Activated T-cell treated with anti-CD3 and anti-CD28 coated beads for 24 hours (primary cell): ENCODE results near the gene TCERG1L.
"Not testable (repeated sequence)": the region's sequence is repeated elsewhere in the genome, so short reads cannot be mapped to it uniquely, and the experiment has no call there.

Source experiments
- DNase-seq: peaks from one replicate; pipeline ENCODE4 v3.0.0-alpha.2; 2020; ENCODE audit warnings: low read depth

The TCERG1L gene, protein sequence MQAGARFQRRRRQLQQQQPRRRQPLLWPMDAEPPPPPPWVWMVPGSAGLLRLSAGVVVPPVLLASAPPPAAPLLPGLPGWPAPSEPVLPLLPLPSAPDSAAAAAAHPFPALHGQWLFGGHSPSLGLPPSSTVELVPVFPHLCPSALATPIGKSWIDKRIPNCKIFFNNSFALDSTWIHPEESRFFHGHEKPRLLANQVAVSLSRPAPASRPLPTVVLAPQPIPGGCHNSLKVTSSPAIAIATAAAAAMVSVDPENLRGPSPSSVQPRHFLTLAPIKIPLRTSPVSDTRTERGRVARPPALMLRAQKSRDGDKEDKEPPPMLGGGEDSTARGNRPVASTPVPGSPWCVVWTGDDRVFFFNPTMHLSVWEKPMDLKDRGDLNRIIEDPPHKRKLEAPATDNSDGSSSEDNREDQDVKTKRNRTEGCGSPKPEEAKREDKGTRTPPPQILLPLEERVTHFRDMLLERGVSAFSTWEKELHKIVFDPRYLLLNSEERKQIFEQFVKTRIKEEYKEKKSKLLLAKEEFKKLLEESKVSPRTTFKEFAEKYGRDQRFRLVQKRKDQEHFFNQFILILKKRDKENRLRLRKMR

DNA sequence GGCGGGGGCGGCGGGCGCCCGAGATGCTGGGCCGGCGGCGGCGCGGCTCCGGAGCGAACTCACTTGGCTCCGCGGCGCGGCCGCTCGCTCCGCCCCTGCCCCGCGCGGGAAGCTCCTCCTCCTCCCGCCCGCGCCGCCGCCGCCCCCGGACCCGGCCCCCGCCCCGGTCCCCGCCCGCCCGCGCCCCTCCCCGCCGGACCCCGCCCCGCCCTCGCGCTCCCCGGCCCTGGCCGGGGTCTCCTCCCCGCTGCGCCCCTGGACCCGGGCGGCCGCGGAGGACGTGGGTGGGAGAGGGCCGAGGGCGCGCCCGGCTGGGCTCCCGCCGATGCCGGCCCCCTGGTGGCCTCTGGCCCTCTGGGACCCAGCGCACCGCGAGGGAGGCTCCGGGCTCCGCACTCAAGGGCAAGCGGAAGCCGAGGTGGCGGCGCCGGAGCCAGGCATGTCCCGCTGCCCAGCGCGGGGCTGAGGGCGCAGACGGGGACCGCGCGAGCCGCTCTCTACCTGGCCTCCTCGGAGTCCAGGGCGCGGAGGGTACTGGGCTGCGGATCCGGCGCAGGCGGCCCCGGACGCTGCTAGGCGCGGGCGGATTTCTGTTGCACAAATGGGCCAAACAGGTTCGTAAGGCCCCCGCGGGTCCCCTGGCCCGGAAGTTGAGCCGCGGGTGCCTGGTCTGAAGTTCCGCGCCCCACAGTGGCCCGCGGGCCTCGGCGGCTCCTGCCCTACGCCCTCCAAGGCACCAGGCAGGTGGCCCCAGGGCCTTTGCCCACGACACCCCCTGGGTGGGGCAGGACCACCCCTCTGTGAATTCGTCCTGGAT is at the start of gene TCERG1L:
TSS of gene TCERG1L (minus strand) at position 61 of the 817 bp plus-strand sequence. CDS start 86 bp downstream, outside the sequence.
- DNase-seq, result no peak

DNA sequence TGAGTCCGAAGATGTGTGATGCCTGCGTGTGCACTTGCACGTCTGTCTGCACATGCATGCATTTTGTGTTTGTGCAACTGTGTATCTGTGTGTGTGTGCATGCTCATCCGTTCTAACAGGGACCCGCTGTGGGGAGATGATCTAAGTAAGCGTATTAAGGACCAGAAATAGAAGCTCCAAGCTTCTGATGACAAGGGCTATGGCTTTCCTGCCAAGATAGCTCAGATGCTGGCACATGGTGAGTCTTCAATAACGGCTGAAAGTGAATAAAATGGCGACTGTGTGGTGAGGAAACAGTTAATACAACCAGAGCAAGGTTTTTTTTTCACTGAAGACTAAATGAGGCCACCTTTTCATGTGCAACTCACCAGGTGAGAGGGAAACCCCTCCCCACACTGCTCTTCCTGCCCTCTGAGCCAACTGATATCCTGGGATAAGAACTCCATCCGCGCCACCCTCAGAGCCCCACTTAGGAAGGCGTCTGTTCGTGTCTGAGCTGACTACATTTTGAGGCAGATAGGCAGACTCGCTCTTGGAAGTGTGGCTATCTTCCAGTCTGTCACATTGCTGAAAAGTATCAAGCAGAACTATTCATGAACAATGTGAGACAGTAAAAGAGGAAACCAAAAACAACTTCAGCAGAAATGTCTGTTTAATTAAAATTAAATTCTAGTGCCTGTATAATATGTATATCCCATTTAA is 47.4 kb upstream of the TCERG1L start:
- no peak for DNase-seq

DNA sequence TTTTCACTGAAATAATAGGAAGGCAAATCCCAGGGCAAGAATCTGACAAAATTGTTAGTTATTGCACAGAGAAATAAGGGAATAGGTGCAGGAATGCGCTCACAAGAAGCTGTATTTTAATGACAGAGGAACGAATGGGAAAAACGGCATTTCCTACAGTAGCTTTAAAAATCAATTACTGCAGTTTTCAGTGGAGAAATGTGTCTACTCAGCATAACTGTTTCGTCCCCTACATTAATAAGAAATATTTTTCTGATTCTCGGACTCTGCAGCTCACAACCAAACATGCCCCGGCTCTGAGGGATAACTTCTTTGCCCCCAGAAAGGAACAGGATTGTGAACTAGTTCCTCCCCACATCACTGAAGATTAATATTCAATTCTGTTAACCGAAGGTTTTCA is 44.9 kb upstream of the TCERG1L start:
- DNase-seq, result no peak

DNA sequence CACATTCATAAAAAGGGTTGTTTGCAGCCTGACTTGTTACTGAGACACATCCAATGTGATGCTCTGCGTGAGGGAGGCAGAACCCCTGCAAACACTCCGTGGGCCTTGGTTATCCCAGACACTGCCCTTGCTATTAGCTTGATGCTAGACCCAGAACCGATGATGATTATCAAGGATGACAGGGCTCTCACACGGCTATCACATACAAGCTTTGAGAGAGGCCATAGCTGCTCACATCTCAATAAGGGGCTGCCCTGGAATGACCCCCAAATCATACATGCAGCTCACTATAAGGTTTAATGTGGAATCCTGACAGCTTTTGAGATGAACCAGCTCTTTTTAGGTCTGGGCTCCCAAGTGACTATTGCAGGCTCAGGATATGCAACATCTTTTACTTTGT is 44.4 kb upstream of the TCERG1L start:
- no peak for DNase-seq

DNA sequence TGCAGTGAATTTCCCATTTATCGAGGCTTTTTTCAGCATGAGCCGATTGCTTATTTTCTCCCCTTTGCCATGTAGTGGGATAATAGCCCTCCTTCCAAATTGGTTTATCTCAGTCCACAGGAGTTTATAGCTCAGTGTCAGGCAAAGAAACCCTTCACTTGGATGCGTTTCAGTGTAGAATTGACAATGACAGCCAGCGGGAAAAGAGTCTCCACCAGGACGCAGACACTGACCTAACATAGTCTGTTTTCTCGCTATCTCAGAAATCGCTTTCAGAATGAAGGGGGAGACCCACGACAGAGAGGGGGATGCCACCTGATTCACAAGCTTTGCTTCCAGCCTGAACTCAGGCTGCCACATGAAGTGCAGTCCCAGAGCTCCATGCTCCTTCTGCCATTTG is 43.5 kb upstream of the TCERG1L start:
- DNase-seq, result no peak

DNA sequence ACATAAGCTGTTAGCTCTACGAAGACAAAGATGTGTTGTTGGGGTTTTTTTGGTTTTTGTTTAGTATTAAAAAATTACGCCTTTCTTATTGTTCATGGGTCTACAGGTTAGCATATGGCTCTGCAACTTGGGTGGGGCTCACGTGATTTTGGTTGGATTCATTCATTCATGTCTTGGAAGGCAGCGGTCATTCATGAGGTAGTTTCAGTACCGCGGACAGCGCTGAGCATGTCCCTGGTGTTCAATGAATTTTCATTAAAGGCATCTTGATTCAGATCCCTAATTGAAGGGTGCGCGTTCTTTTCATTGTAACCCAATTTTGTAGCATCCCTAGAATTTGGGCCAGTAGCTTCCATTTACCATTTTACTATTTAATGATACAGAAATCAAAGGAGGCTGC is 42.9 kb upstream of the TCERG1L start:
- DNase-seq, result no peak

DNA sequence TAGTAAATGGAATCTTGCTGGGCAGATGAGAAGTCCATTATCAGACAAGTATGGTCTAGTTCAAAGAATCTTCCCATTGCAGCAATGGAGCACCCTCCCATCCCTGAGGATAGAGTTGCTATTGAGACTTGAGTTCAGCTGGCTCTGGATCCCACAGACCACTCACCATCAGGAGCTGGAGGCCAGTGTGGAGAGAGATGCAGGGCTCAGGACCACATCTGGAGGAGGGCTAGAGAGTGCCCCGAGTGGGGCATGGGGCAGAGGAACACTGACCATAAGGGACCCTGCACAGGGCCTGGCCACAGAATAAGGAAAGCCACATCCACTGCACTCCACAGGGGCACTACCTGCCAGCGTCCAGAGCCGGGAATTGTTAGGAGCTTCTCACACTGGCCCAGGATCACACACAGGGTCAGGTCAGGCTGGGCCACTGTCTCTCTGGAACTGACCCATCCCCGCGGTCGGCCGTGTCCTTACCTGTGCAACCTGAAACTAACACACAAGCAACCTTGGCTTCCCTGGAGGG is 41.3 kb upstream of the TCERG1L start:
- DNase-seq, result no peak

DNA sequence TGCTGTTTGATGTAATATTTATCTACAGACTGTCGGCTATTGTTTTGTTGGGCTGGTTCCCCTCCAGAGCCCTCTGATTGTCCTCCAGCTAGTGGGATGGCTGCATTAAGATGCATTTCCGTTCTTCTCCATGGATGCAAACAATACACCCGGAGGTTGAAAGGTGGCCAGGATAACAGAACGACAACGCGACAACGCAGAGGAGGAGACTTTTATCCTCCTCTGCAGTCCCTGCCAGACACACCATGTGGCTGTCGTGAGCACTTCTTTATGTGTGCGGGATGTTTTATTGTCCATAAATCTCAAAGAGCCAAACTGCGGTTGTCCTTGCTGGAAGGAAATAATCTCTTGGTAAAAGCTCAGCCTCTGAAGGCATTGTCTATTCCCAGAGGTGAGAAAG is 39.1 kb upstream of the TCERG1L start:
- DNase-seq, result no peak

DNA sequence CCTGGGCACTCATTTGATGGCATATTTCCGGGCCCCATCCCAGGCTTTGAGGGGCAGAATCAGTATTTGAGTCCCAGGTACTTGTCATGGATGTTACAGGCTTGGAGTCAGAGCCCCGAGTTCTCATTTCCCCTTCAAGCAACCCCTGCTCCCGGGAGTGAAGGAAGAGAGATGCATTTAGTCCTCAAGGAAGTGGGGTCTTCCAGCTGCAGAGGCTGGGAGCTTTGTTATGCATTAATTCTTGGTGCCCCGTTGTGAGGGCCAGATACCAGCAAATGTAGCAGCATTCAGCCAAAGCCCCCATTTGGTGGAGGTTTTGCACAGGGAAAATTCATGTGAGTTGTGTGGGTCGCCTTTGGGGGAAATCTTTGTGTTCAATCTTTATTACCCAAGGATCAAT is 38.7 kb upstream of the TCERG1L start:
- no peak for DNase-seq

DNA sequence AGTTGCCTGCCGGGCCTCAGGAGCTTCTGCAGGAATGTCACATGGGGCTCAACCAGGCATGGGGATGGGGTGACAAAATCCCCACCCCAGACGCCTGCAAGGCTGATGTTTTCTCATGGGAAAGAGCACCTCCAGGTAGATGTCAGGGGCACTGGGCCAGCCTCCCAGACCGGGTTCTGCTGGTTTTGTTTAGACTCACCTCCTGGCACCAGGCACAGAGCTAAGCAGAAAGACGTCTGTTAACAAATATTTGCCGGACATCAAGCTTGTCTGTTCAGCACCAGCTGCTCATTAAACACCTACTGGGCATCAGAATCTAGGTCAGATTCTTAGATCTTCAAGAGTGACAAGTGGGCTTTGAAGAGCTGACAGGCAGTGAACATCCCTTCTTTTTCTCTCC is 34.9 kb upstream of the TCERG1L start:
- DNase-seq, result no peak

DNA sequence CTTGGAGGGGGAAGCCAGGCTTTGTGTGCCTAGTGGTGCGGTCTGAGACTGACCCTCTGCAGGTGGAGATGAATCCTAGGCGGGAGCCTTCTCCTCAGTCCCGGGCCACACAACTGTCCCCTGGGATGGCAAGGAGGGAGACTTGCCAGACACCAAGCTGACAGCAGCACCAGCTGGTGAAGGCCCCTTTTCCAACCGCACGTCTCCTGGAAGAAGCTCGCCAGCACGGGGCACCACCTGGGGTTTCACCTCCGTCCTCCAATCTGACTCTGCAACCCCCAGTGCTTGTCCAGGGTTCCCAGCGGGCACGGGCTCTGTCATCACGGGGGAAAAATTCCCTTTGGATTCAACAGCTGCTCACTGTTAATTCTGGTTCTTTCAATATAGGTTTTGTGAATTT is 34.2 kb upstream of the TCERG1L start:
- DNase-seq, result no peak

DNA sequence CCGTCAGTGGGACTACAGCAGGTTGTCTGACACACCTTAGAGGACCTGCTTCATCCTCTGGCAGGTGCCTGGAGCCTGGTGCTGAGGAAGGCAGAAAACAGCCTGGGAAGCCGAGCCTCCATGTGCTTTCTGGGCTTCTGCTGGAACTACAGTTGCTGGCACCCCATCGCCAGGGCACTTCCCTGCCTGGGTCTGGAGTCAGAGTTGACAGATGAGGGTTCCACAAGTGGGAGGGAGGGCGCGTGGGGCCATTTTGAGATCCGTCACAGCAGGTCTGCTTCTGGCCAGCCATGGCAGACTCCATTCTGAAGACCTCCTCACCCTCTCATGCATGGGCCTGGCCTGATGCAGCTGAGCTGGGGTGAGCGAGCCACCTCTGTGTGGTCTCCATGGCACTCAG is 33.2 kb upstream of the TCERG1L start:
- DNase-seq, result no peak

DNA sequence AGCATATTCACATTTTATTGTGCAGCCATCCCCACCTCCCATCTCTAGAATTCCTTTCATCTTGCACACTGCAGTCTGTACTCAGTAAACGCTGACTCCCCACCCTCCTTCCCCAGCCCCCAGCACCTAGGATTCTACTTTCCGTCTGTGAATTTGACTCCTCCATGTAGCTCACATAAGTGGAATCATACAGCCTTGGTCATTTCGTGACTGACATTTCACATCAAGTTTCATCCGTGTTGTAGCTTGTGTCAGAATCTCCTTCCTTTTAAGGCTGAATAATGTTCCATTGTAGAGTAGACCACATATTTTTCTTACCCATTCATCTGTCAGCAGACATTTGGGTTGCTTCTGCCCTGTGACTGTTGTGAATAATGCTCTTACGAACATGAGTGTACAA is 26.2 kb upstream of the TCERG1L start:
- no peak for DNase-seq

DNA sequence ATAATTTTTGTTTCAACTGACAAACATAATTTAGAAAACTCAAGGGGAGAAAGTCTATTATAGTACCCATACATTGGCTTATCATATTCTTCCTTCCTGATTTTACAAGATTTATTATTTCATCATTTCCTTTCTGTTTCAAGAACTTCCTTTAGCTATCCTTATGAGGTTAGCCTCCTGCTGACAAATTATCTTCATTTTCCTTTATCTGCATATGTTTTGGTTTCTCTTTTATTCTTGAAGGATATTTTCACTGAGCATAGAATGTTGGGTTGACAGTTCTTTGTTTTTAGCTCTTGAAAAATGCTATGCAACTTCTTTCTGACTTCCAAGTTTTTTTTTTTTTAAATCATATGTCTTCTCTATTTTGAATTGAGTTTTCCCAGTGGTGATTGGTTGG is 21.3 kb upstream of the TCERG1L start:
- DNase-seq, result no peak

DNA sequence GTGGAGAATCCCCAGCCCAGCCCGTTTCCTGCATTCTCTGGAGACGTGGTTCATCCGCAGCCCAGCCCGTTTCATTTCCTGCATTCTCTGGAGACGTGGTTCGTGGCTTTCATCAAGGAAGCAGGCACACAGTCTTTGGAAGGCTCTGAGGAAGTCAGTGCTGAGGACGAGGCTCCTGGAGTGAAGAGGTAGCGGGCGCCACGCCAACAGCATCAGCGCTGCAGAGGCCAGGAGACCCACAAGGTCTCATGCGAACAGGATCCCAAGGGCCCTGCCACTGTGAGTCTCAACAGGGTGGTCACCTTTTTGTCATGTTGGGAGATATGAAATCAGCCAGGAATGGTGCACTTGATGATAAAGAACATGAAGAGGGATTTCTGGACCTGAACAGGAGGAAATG is 12.4 kb upstream of the TCERG1L start:
- DNase-seq, result no peak

DNA sequence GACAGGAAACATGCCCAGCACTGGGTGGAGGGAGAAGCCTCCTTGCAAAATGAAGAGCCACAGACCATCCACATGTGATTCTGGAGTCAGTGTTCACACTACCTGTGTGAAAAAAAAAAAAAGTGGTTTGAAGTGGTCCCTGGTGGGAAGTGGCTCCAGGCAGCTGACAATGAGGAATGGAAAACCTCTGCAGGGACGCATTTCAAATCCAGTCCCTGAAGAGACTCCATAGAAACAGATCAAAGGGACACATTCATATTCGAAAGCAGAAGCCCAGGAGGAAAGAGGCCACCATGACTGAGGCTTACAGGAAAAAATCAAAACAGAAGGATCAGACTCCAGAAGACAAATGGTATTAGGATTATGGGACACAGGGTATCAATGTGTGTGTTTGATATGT is 11.5 kb upstream of the TCERG1L start:
- DNase-seq, result no peak

DNA sequence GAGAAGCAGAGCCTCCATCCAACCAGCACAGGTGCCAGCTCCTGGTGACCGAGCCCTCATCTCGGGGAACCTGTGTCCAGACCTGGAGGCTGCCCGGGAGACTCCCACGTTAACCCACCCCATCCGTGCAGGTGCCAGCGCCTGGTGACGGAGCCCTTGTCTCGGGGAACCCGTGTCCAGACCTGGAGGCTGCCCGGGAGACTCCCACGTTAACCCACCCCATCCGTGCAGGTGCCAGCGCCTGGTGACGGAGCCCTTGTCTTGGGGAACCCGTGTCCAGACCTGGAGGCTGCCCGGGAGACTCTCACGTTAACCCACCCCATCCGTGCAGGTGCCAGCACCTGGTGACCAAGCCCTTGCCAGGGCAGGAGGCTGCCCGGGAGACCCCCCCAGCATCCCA is 11.1 kb upstream of the TCERG1L start:
- DNase-seq, result not testable (repeated sequence)

DNA sequence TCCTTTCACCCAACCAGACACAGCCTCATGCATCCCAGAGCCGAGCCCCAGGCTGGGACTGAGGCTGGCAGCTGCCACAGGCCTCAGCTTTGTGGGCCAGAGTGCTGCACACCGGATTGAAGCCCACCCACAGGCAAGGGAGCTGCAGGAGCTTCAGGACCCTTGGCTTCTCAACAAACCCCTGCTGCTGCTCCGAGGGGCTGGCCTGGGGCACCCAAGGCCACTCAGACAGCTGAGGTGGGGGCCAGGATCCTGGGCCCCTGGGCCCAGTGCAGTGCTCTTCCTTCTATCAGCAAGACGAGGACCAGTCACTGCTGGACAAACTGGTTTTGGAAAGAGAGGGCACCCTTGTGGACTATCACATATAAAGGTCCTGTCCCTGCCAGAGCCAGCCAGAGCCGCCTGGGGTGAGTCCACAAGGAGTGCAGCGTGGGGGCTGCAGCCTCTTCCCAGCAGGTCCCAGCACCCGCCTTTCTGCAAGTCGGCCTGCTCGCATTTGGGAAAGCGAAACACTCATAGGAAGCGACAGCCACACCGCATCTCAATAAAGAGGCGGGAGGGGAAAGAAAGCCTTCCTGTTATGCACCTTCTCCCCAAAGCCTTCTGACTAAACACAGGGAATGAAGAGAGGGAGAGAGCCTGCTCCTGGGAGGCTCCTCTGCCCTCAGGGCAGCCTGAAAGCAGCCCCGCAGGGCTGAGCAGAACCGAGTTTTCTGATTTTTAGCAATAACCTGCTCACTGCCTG is 9.5 kb upstream of the TCERG1L start:
- DNase-seq, result no peak

DNA sequence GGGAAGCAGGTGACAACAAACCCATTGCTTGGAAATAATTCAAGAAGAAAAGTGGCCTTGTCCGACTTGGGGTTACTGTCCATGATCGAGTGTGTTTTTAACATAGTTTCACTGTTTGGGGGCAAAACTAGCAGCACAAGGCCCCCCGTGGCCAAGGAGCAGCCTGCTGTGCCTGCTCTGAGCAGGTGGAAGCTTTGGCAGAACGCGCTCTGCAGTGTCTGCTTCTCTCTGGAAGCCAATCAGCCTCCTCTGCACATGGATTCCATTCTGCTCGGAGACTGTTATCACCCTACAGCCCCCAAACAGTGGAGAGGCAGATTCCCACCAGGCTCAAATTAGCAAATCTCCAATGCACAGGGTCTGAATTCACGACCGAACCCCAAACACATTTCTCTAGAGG is 7.3 kb upstream of the TCERG1L start:
- DNase-seq, result no peak

DNA sequence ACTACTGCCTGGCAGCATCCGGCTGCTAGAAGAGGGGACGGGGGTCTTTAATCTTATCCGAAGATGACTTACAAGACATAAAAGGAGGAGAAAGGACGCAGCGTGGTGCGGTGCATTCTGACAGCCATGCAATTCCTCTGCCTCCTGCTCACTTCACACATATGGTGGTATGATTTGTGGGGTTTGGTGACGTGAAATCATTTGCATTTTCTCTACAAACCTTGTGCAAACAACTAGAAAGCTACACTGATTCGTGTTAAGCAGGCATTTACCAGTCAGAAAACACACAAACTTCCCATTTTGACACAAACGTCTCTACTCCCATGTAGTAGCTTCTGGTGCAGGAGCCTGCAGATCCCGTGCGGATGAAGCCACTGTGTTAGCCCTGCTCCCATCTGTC is 6.8 kb upstream of the TCERG1L start:
- DNase-seq, result no peak

DNA sequence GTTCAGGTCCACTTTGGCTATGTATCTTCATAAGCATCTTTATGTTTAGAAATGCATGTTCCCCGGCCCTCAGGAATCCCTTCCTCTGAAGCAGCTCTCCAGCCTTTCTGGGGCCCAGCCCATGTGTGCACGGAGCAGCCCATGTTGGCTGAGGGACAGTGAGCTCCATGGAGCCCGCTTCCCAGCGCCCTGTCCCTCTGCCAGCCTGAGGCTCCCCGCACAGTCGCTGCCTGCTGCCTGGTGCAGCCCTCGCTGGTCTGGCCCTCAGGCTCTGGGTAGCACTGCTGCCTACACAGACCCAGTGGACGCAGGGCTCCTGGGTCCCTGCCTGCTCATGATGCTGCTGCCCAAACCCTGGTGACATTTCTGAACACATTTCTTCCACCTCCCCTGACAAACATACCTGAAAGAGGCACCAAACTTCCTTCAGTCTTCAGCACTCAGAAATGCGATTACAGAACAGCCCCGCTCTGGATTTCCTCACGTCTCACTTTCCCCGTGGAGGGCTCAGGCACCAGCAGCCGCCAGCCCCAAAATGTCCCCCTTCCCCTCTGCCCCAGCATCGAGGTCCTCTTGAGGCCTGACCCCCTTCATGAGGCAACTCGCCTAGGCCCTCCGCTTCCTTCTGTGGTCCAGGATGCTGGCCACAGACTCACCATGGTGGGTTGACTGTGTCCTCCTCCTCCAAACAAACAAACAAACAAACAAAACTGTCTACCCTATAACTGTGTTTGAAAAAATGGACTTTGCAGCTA is 5.0 kb upstream of the TCERG1L start:
- no peak for DNase-seq
